Activated CD4-positive, alpha-beta T cell treated with anti-CD3 and anti-CD28 coated beads, Interleukin-2, amount 50 U/mL, for 4 hours (primary cell): ENCODE data around the gene CMTM7.

Experiments
- DNase-seq, 2 experiments: peaks; one replicate each; pipeline ENCODE4 v3.0.0-alpha.2; 2020

Gene CMTM7

DNA sequence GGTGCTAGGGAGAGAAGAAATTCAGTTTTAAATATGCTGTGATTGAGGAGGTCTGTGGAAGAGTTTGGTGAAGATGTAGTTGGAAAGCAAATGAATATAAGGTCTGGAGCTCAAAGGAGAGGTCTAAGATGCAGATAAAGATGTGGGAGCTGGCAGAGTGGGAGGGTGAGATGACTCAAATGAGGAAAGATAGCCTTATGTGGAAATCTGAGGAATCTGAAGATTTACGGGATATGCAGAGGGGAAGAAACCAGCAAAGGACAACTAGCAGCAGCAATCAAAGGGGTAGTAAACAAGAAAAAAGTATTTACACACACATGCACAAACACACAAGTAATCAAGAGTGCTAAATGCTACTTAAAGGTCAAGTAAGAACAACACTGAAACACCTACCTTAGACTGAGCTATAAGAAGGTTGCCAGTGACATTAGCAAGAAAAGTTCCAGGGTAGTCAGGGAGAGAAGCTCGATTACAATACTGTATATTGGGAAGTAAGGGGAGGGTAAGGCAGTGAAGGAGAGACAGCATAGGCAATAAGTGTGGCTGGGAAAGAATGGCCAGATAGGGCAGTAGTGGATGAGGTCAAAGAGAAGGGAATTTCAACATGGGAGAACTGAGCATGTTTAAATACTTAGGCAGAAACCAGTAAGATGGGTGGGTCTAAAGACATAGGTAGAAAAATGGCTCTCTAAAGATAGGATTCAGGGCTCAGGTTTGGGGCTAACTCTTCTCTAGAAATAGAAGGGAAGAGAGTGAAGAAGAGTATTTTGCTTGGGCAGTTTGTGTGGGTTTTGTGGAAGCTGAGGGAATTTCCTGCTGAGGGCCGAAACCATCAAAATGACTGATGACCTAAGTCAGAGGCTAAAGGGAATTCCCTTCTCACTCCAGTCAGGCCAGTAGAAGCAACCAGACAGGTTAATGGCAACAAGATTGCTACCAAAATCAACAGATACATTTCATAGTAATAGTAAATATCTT lies 102.1 kb downstream of the CMTM7 start:
- no peak for DNase-seq

- DNase-seq, result no peak
These were observed 103.4 kb downstream of the CMTM7 start for GRCh38 chr3:32495085-32495484.

DNA sequence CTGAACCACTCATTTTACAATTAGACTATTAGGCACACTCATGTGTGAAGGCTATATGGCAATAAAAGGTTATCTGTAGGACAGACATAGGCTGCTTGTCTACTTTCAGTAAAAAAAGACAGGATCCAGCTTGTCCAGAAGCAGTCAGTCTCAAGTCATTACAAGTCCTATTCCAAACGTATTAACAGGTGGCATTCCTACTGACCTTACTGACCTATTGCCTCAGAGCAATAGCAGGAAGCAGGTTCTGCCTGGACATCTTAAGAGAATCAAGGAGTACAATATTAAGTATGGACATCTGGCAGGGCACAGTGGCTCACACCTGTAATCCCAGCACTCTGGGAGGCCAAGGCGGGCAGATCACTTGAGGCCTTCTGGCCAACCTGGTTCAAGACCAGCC lies 104.0 kb downstream of the CMTM7 start:
- DNase-seq, result no peak

GRCh38 chr3:32498252-32498651 lies 106.6 kb downstream of the CMTM7 start:
- DNase-seq, result no peak

DNA sequence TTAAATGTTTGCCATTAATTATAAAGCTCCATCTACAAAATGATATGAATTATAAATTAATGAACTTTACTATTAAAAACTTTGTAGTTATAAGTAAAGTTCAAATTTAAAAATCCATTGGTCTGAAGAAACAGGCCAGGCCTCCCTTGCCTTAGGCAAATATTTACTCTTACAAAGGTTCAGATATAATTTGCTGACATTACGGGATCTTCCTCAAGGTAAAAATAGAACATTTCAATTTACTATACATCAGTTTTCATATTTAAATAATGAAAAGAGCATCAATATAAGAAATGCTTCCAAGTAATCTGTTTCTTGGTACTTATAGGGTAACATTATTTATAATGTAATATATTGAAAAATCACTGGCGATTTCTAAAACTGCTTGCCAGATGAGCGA lies 107.3 kb downstream of the CMTM7 start:
- DNase-seq, result no peak

GRCh38 chr3:32499585-32499984 lies 107.9 kb downstream of the CMTM7 start:
- no peak for DNase-seq

GRCh38 chr3:32500231-32500630 lies 108.6 kb downstream of the CMTM7 start:
- DNase-seq, result no peak

DNA sequence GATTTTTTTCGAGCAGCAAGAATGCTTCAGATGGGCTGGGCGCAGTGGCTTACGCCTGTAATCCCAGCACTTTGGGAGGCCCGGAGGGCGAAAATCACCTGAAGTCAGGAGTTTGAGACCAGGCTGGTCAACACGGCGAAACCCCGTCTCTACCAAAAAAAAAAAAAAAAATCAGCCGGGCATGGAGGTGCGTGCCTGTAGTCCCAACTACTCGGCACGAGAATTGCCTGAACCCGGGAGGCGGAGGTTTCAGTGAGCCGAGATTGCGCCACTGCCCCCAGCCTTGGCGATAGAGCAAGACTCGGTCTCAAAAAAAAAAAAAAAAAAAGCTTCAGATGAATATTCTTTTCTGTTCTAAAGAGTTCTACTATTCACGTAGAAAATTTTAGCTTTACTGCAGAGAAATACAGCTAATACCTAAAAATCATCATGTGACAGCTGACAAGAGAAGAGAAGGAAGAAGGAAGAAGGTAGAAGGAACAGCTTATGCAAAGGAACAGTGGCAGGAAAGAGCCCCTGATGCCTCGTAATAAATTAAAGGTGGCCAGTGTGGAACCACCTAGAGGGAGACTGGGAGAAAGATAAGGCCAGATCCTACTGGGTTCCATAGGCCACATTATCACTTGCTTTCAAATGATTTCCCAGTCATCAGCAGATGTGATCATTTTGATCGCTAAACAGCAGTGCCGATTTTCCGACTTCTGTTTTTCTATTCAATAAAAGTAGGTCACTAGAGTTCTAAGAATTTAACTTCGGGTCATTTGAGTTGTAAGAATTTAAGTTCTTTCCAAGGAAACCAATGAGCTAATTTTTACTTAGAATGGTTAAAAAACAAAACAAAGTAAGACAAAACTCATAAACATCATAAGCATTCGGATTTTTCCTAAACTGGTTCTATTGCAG lies 109.5 kb downstream of the CMTM7 start:
- no peak for DNase-seq

- no peak for DNase-seq
These were observed 110.1 kb downstream of the CMTM7 start for GRCh38 chr3:32501783-32502117.

GRCh38 chr3:32502118-32502945 lies 110.7 kb downstream of the CMTM7 start, which contains the start of gene CMTM6:
Gene CMTM6, minus strand, starts transcription at chr3:32502852. Its CDS starts 107 bp downstream, at chr3:32502745.
- peak; percentile 56 to 60 for DNase-seq

DNA sequence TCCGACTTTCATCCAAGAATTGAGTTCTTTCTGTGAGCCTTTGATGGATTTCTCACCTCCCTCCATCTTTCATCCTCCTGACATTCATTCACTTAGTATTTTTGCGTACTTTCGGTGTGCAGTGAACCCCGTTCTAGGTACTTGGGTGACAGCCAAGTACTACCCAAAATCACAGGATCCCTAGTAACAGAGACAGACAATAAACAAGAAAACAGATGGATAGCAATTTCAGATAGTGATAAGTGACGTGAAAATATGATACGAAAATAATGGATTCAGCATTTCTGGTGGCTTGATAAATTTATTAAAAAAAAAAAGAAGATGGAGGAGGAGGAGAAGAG lies 111.3 kb downstream of the CMTM7 start:
- DNase-seq, result no peak
